Neural cell (in vitro differentiated cells): ENCODE data around the gene SOX18.

Experiments
- EZH2 ChIP-seq: fragments of 200-600, 300-800 bp; shearing (Covaris generic), sonication (generic); IDR thresholded peaks from 2 replicates; pipeline ENCODE4 v1.6.1; 2014; ENCODE audit warnings: antibody characterized with exemption, low read length, borderline replicate concordance, mild to moderate bottlenecking; ENCODE audit not compliant: insufficient read depth, poor library complexity, severe bottlenecking
- POLR2AphosphoS5 ChIP-seq: IDR thresholded peaks from 2 replicates; pipeline ENCODE4 v1.6.1; 2012
- RAD21 ChIP-seq: fragments of 450-650 bp; conservative IDR thresholded peaks from 2 replicates; pipeline ENCODE4 v1.6.1; 2014; ENCODE audit warnings: antibody characterized with exemption, mild to moderate bottlenecking, moderate library complexity
- TAF1 ChIP-seq: IDR thresholded peaks from 2 replicates; pipeline ENCODE4 v1.6.1; 2012; ENCODE audit warnings: low read depth
- TF ChIP-seq, protein P1 (sequence below): fragments of 450-650 bp; IDR thresholded peaks from 2 replicates; pipeline ENCODE4 v1.5.1; 2014; ENCODE audit warnings: antibody characterized with exemption, mild to moderate bottlenecking, moderate library complexity; ENCODE audit not compliant: poor library complexity, severe bottlenecking

GRCh38 chr20:64042054-64042781, 7.2 kb downstream of the SOX18 start:
- TF ChIP-seq EZH2 (peak; percentile 58), POLR2AphosphoS5 (no peak), RAD21 (no peak), TAF1 (no peak)
- TF ChIP-seq, protein P1, sequence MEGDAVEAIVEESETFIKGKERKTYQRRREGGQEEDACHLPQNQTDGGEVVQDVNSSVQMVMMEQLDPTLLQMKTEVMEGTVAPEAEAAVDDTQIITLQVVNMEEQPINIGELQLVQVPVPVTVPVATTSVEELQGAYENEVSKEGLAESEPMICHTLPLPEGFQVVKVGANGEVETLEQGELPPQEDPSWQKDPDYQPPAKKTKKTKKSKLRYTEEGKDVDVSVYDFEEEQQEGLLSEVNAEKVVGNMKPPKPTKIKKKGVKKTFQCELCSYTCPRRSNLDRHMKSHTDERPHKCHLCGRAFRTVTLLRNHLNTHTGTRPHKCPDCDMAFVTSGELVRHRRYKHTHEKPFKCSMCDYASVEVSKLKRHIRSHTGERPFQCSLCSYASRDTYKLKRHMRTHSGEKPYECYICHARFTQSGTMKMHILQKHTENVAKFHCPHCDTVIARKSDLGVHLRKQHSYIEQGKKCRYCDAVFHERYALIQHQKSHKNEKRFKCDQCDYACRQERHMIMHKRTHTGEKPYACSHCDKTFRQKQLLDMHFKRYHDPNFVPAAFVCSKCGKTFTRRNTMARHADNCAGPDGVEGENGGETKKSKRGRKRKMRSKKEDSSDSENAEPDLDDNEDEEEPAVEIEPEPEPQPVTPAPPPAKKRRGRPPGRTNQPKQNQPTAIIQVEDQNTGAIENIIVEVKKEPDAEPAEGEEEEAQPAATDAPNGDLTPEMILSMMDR, result no peak
